ENCODE results near the gene CPA1.

Gene CPA1

GRCh38 chr7:130356876-130357611 is 23.2 kb upstream of the CPA1 start:
- peaks cover 0 to 2% of the 10 kb centered on the region in 2 donors for H3K9me3 ChIP-seq (ENCODE audit: control insufficient read depth in 1 of 2, low read length in 2 of 2)
- H3K27me3 ChIP-seq (ENCODE audit: low read depth, low read length): no peaks in the 10 kb centered on the region
- peak overlapping the region; percentile 56 for H3K27ac ChIP-seq (ENCODE audit: low read length)
- peak overlapping the region in 1 of 2 donors; percentile 9 for H3K4me3 ChIP-seq (ENCODE audit: low read depth in 1 of 2, low read length in 2 of 2)
- peaks cover 0 to 13% of the 10 kb centered on the region in 2 donors for H3K4me1 ChIP-seq (ENCODE audit: control insufficient read depth in 1 of 2, insufficient read depth in 2 of 2, low read length in 2 of 2)
- no peaks in the 10 kb centered on the region for H3K36me3 ChIP-seq (ENCODE audit: control insufficient read depth in 1 of 2, insufficient read depth in 2 of 2, low read length in 2 of 2)

- no peaks in the 10 kb centered on the region for H3K36me3 ChIP-seq (ENCODE audit: control insufficient read depth in 1 of 2, insufficient read depth in 2 of 2, low read length in 2 of 2)
- H3K9me3 ChIP-seq (ENCODE audit: control insufficient read depth in 1 of 2, low read length in 2 of 2): peaks cover 0 to 2% of the 10 kb centered on the region in 2 donors
- no peak overlapping the region for H3K4me3 ChIP-seq (ENCODE audit: low read depth in 1 of 2, low read length in 2 of 2)
- no peaks in the 10 kb centered on the region for H3K27me3 ChIP-seq (ENCODE audit: low read depth, low read length)
- H3K4me1 ChIP-seq (ENCODE audit: control insufficient read depth in 1 of 2, insufficient read depth in 2 of 2, low read length in 2 of 2): peaks cover 0 to 6% of the 10 kb centered on the region in 2 donors
- H3K27ac ChIP-seq (ENCODE audit: low read length): no peak overlapping the region
Observed at GRCh38 chr7:130358471-130358870, 21.8 kb upstream of the CPA1 start.

GRCh38 chr7:130359276-130359857 is 20.9 kb upstream of the CPA1 start:
- H3K27ac ChIP-seq (ENCODE audit: low read length): no peak overlapping the region
- H3K4me1 ChIP-seq (ENCODE audit: control insufficient read depth in 1 of 2, insufficient read depth in 2 of 2, low read length in 2 of 2): peaks cover 0 to 6% of the 10 kb centered on the region in 2 donors
- H3K9me3 ChIP-seq (ENCODE audit: control insufficient read depth in 1 of 2, low read length in 2 of 2): peaks cover 0 to 2% of the 10 kb centered on the region in 2 donors
- no peaks in the 10 kb centered on the region for H3K36me3 ChIP-seq (ENCODE audit: control insufficient read depth in 1 of 2, insufficient read depth in 2 of 2, low read length in 2 of 2)
- H3K27me3 ChIP-seq (ENCODE audit: low read depth, low read length): no peaks in the 10 kb centered on the region
- no peak overlapping the region for H3K4me3 ChIP-seq (ENCODE audit: low read depth in 1 of 2, low read length in 2 of 2)

- H3K27me3 ChIP-seq (ENCODE audit: low read depth, low read length): no peaks in the 10 kb centered on the region
- H3K4me1 ChIP-seq (ENCODE audit: control insufficient read depth in 1 of 2, insufficient read depth in 2 of 2, low read length in 2 of 2): peaks cover 0 to 6% of the 10 kb centered on the region in 2 donors
- H3K9me3 ChIP-seq (ENCODE audit: control insufficient read depth in 1 of 2, low read length in 2 of 2): peaks cover 0 to 2% of the 10 kb centered on the region in 2 donors
- H3K27ac ChIP-seq (ENCODE audit: low read length): no peak overlapping the region
- H3K4me3 ChIP-seq (ENCODE audit: low read depth in 1 of 2, low read length in 2 of 2): no peak overlapping the region
- no peaks in the 10 kb centered on the region for H3K36me3 ChIP-seq (ENCODE audit: control insufficient read depth in 1 of 2, insufficient read depth in 2 of 2, low read length in 2 of 2)
Observed at GRCh38 chr7:130360518-130360917, 19.8 kb upstream of the CPA1 start.

- Histone ChIP-seq H3K4me1 (ENCODE audit: control insufficient read depth in 1 of 2, insufficient read depth in 2 of 2, low read length in 2 of 2) (peaks cover 0 to 3% of the 10 kb centered on the region in 2 donors), H3K4me3 (ENCODE audit: low read depth in 1 of 2, low read length in 2 of 2) (no peak overlapping the region), H3K9me3 (ENCODE audit: control insufficient read depth in 1 of 2, low read length in 2 of 2) (peaks cover 0 to 2% of the 10 kb centered on the region in 2 donors), H3K36me3 (ENCODE audit: control insufficient read depth in 1 of 2, insufficient read depth in 2 of 2, low read length in 2 of 2) (no peaks in the 10 kb centered on the region), H3K27ac (ENCODE audit: low read length) (no peak overlapping the region), H3K27me3 (ENCODE audit: low read depth, low read length) (no peaks in the 10 kb centered on the region)
Observed at GRCh38 chr7:130361681-130362080, 18.6 kb upstream of the CPA1 start.

GRCh38 chr7:130362251-130362816 is 18.0 kb upstream of the CPA1 start:
- Histone ChIP-seq H3K9me3 (ENCODE audit: control insufficient read depth in 1 of 2, low read length in 2 of 2) (peaks cover 0 to 2% of the 10 kb centered on the region in 2 donors), H3K4me3 (ENCODE audit: low read depth in 1 of 2, low read length in 2 of 2) (no peak overlapping the region), H3K4me1 (ENCODE audit: control insufficient read depth in 1 of 2, insufficient read depth in 2 of 2, low read length in 2 of 2) (no peaks in the 10 kb centered on the region), H3K36me3 (ENCODE audit: control insufficient read depth in 1 of 2, insufficient read depth in 2 of 2, low read length in 2 of 2) (no peaks in the 10 kb centered on the region), H3K27me3 (ENCODE audit: low read depth, low read length) (no peaks in the 10 kb centered on the region), H3K27ac (ENCODE audit: low read length) (no peak overlapping the region)

GRCh38 chr7:130363026-130363847 is 17.1 kb upstream of the CPA1 start:
- no peak overlapping the region for H3K27ac ChIP-seq (ENCODE audit: low read length)
- H3K27me3 ChIP-seq (ENCODE audit: low read depth, low read length): no peaks in the 10 kb centered on the region
- H3K4me3 ChIP-seq (ENCODE audit: low read depth in 1 of 2, low read length in 2 of 2): no peak overlapping the region
- no peaks in the 10 kb centered on the region for H3K4me1 ChIP-seq (ENCODE audit: control insufficient read depth in 1 of 2, insufficient read depth in 2 of 2, low read length in 2 of 2)
- no peaks in the 10 kb centered on the region for H3K36me3 ChIP-seq (ENCODE audit: control insufficient read depth in 1 of 2, insufficient read depth in 2 of 2, low read length in 2 of 2)
- peaks cover 0 to 2% of the 10 kb centered on the region in 2 donors for H3K9me3 ChIP-seq (ENCODE audit: control insufficient read depth in 1 of 2, low read length in 2 of 2)

- peaks cover 0 to 2% of the 10 kb centered on the region in 2 donors for H3K9me3 ChIP-seq (ENCODE audit: control insufficient read depth in 1 of 2, low read length in 2 of 2)
- H3K4me3 ChIP-seq (ENCODE audit: low read depth in 1 of 2, low read length in 2 of 2): no peak overlapping the region
- no peaks in the 10 kb centered on the region for H3K27me3 ChIP-seq (ENCODE audit: low read depth, low read length)
- H3K36me3 ChIP-seq (ENCODE audit: control insufficient read depth in 1 of 2, insufficient read depth in 2 of 2, low read length in 2 of 2): no peaks in the 10 kb centered on the region
- H3K27ac ChIP-seq (ENCODE audit: low read length): no peak overlapping the region
- peaks cover 2 to 9% of the 10 kb centered on the region in 2 donors for H3K4me1 ChIP-seq (ENCODE audit: control insufficient read depth in 1 of 2, insufficient read depth in 2 of 2, low read length in 2 of 2)
Observed at GRCh38 chr7:130364451-130364850, 15.8 kb upstream of the CPA1 start.

- no peaks in the 10 kb centered on the region for H3K36me3 ChIP-seq (ENCODE audit: control insufficient read depth in 1 of 2, insufficient read depth in 2 of 2, low read length in 2 of 2)
- peaks cover 0 to 2% of the 10 kb centered on the region in 2 donors for H3K9me3 ChIP-seq (ENCODE audit: control insufficient read depth in 1 of 2, low read length in 2 of 2)
- H3K4me1 ChIP-seq (ENCODE audit: control insufficient read depth in 1 of 2, insufficient read depth in 2 of 2, low read length in 2 of 2): peaks cover 4 to 15% of the 10 kb centered on the region in 2 donors
- no peak overlapping the region for H3K4me3 ChIP-seq (ENCODE audit: low read depth in 1 of 2, low read length in 2 of 2)
- no peaks in the 10 kb centered on the region for H3K27me3 ChIP-seq (ENCODE audit: low read depth, low read length)
- no peak overlapping the region for H3K27ac ChIP-seq (ENCODE audit: low read length)
Observed at GRCh38 chr7:130365088-130365487, 15.2 kb upstream of the CPA1 start.

GRCh38 chr7:130365511-130366441 is 14.5 kb upstream of the CPA1 start:
- Histone ChIP-seq H3K36me3 (ENCODE audit: control insufficient read depth in 1 of 2, insufficient read depth in 2 of 2, low read length in 2 of 2) (no peaks in the 10 kb centered on the region), H3K4me1 (ENCODE audit: control insufficient read depth in 1 of 2, insufficient read depth in 2 of 2, low read length in 2 of 2) (peaks cover 4 to 22% of the 10 kb centered on the region in 2 donors), H3K27me3 (ENCODE audit: low read depth, low read length) (no peaks in the 10 kb centered on the region), H3K27ac (ENCODE audit: low read length) (peak overlapping the region; percentile 8), H3K4me3 (ENCODE audit: low read depth in 1 of 2, low read length in 2 of 2) (no peak overlapping the region), H3K9me3 (ENCODE audit: control insufficient read depth in 1 of 2, low read length in 2 of 2) (no peaks in the 10 kb centered on the region)

All from muscle layer of duodenum (tissue), 2 donors.